GM12801 (cell line): ENCODE data around the gene HTR7.

Experiments
- TF ChIP-seq, protein P1 (sequence below): IDR thresholded peaks from one replicate; pipeline ENCODE4 v1.5.1; 2011; ENCODE audit warnings: control low read depth; ENCODE audit not compliant: insufficient read length; ENCODE audit errors: extremely low read depth

HTR7 gene

DNA sequence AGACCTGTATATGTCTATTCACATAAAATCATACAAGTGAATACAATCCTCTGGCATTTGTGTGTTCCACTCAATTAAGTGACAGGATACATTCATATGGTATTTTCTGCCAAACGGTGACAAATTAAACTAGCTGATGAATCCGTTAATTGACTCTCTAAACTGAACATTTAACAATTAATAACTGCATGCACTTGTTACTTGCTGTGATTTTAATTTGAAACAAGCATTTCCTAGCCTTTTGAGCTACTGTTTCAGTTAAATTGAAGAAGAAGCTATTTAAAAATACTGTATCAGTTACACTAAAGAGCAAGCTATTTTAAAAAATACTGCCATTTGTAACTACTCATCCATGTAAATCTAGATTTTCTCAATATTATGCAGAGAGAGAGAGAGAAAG, 67.4 kb downstream of the HTR7 start:
- TF ChIP-seq, protein P1, sequence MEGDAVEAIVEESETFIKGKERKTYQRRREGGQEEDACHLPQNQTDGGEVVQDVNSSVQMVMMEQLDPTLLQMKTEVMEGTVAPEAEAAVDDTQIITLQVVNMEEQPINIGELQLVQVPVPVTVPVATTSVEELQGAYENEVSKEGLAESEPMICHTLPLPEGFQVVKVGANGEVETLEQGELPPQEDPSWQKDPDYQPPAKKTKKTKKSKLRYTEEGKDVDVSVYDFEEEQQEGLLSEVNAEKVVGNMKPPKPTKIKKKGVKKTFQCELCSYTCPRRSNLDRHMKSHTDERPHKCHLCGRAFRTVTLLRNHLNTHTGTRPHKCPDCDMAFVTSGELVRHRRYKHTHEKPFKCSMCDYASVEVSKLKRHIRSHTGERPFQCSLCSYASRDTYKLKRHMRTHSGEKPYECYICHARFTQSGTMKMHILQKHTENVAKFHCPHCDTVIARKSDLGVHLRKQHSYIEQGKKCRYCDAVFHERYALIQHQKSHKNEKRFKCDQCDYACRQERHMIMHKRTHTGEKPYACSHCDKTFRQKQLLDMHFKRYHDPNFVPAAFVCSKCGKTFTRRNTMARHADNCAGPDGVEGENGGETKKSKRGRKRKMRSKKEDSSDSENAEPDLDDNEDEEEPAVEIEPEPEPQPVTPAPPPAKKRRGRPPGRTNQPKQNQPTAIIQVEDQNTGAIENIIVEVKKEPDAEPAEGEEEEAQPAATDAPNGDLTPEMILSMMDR = no peak

DNA sequence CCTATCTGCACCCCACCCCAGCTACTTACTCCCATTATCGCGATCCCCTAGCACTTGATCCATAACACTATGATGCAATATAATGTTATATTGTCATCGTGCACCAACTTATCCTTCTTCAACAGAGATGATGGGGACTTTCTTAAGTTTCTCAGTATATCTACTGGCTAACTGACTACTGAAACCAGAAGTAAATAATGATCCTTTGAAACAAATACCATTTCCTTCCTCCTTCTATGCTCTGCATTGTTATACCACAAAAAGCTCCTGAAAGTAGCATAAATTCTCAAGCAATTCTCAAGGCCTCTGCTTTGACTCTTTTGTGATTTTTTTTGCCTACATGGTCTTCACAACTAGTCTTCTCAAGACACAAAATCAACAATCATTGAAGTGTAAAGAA, 68.9 kb downstream of the HTR7 start:
- TF ChIP-seq, protein P1 = no peak

DNA sequence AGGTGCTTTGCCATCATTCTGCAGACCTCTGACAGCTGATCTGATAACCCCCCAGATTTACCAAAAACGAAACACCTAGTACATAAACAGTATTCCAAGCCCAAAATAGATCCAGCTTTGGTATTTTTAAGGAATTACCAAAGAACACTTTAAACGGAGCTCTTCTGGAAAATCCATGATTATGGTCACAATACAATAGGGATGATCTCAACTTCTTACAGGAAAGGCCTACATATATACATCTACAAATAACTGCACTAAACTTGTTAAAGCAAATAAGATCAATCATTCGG, 69.7 kb downstream of the HTR7 start:
- TF ChIP-seq, protein P1 = no peak

DNA sequence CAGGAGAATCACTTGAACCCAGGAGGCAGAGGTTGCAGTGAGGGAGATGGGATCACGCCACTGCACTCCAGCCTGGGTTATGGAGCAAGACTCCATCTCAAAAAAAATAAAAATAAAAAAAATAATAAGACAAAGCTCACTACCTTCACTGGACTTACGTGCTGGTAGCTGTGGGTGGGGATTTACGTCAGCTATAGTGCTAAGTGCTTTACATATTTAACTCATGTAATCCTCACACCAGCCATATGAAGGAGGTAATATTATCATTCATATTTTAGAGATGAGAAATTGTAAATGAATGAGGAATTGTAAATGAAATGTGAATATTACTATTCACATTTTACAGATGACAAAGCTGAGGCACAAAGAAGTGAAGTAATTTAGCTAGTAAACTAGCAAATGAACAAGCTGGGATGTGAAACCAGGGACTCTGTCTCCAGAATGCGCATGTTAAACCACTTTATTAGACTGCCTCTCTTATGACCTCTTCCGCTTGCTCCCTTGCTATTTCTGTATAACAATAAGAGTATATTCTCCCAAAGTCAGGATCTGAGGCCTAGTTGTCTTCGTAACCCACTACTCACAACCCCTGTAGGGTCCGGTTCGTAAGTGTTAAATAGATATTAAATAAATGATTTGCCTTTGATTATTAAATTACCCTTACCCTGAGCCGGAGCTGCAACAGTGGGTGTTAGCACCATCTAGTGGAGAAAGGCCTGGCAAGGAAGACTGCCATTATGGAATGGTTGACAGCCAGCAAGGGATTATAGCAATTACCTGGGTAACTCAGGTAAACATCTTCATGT, 70.2 kb downstream of the HTR7 start:
- TF ChIP-seq, protein P1 = no peak

GRCh38 chr10:90785782-90786181, 72.1 kb downstream of the HTR7 start:
- TF ChIP-seq, protein P1 = no peak

- TF ChIP-seq, protein P1 = no peak
Observed at GRCh38 chr10:90784771-90785170, 73.1 kb downstream of the HTR7 start.

DNA sequence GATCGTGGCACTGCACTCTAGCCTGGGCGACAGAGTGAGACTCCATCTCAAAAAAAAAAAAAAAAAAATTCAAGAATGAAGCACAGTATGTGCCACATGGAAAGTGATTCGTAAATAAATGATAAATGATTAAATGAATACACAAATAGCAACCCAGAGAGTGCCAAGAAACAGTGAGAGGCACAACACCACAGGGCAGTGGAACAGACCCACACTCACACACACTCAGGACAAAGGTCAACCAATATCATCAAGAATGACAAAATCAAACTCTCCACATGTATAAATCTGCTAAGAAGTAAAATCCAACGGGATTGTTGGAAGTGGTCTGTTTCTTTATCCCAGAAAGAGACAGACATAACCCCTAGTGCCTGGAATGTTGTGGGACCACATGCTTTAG, 77.4 kb downstream of the HTR7 start:
- TF ChIP-seq, protein P1 = no peak
